ENCODE results near the gene NCBP3. TPM values are rescaled to one million over a fixed set of nuclear protein-coding genes. Genes with fewer than 3 reads are reported as not detected.

Gene NCBP3
- total and polyA plus RNA-seq, 9 of the 15 experiments (the other 6 are each of a cell fraction or from before 2014, with no cell fraction given), result 3.1 to 25.5 (median 20.5) TPM

GRCh38 chr17:3792481-3792880 lies 53.6 kb downstream of the NCBP3 start:
- H3K4me2 ChIP-seq (ENCODE audit: insufficient read depth, low read length), result no peak overlapping the region
- peaks cover 0 to 11% of the 10 kb centered on the region in 2 experiments; a peak in 2 of 5 replicates for H3K4me1 ChIP-seq (replicated peaks in 1 of 2; ENCODE audit: control insufficient read depth in 2 of 2, insufficient read depth in 2 of 2, low read length in 2 of 2)
- no peak overlapping the region for H3K27ac ChIP-seq (ENCODE audit: extremely low read depth, low read depth, low read length)
- H3K79me2 ChIP-seq (ENCODE audit: control insufficient read depth, insufficient read depth, low read length), result no peaks in the 10 kb centered on the region
- FAIRE-seq (no peak), ATAC-seq (no peak), DNase-seq (ENCODE audit: extremely low read depth in 1 of 4, low spot score in 3 of 4) (no peak)
- TF ChIP-seq ZNF639 (CRISPR knock-in tag; conservative IDR thresholded peaks at IDR 0.05 in 1 of 2, IDR thresholded peaks at IDR 0.05 in 1 of 2) (no peak), ZNF79 (CRISPR knock-in tag; IDR thresholded peaks at IDR 0.05; ENCODE audit: low read depth) (no peak), RAD51 (IDR thresholded peaks at IDR 0.05; ENCODE audit: borderline replicate concordance, low read depth) (no peak), ZNF124 (CRISPR knock-in tag; IDR thresholded peaks at IDR 0.05) (no peak), KLF1 (tag; IDR thresholded peaks at IDR 0.05) (no peak), C11orf30 (IDR thresholded peaks at IDR 0.05; ENCODE audit: low read depth) (no peak), EZH2 (IDR thresholded peaks at IDR 0.05; ENCODE audit: borderline replicate concordance, low read depth, low read length) (no peak)
- H3K9me3 ChIP-seq (replicated peaks; ENCODE audit: control insufficient read depth, insufficient read depth, low read depth, low read length), result no peaks in the 10 kb centered on the region
- H3K27me3 ChIP-seq (ENCODE audit: control insufficient read depth in 2 of 2, insufficient read depth in 2 of 2, low read length in 2 of 2), result peaks cover 0 to 4% of the 10 kb centered on the region in 2 experiments; a peak in 1 of 5 replicates
- WGBS (ENCODE audit: insufficient coverage, low coverage, missing lambda C conversion rate), result 51% methylated on average over 6 of the region's 6 CpGs
- in situ Hi-C loops (cut with MboI) (no loop called here), intact Hi-C loops (cut with micrococcal nuclease) (no loop called here)
- H4K20me1 ChIP-seq (replicated peaks; ENCODE audit: control insufficient read depth, insufficient read depth, low read length), result no peaks in the 10 kb centered on the region
- no peaks in the 10 kb centered on the region for H3K9me1 ChIP-seq (ENCODE audit: control insufficient read depth, insufficient read depth, low read length)
- no peaks in the 10 kb centered on the region for H3K36me3 ChIP-seq (ENCODE audit: control insufficient read depth, insufficient read depth, low read length)
- ChIA-PET POLR2A (interaction anchor here (1.3 kb wide), 1 partner anchor 51 kb away, joined by 3 read pairs; no protein-coding TSS in a partner anchor), CTCF (ENCODE audit: low intra/inter-chr PET ratio) (no interaction called here)
- H3K4me3 ChIP-seq, result no peak overlapping the region
- H3K9ac ChIP-seq (ENCODE audit: insufficient read depth in 1 of 2, low read depth in 2 of 2, low read length in 2 of 2), result no peak overlapping the region
- no peak overlapping the region for H2AFZ ChIP-seq (ENCODE audit: low read depth, low read length)
- BruUV-seq (replicated peaks), result no TSS peak
